Measurements from ENCODE around the gene MOXD1.
"Not testable (repeated sequence)": the region's sequence is repeated elsewhere in the genome, so short reads cannot be mapped to it uniquely, and the experiment has no call there.

The MOXD1 gene

GRCh38 chr6:132275066-132275970, 126.0 kb downstream of the MOXD1 start:
- no peak for DNase-seq

- no peak for DNase-seq
Observed at GRCh38 chr6:132272776-132273175, 128.5 kb downstream of the MOXD1 start.

GRCh38 chr6:132270726-132271402, 130.4 kb downstream of the MOXD1 start:
- DNase-seq = no peak

- not testable (repeated sequence) for DNase-seq
Observed at GRCh38 chr6:132268666-132269065, 132.6 kb downstream of the MOXD1 start.

- no peak for DNase-seq
Observed at GRCh38 chr6:132268209-132268608, 133.1 kb downstream of the MOXD1 start.

- DNase-seq = no peak
Observed at GRCh38 chr6:132265451-132266097, 135.7 kb downstream of the MOXD1 start.

- no peak for DNase-seq
Observed at GRCh38 chr6:132264021-132264500, 137.2 kb downstream of the MOXD1 start.

GRCh38 chr6:132261354-132261753, 139.9 kb downstream of the MOXD1 start:
- DNase-seq = no peak

GRCh38 chr6:132259070-132259469, 142.2 kb downstream of the MOXD1 start:
- no peak for DNase-seq

GRCh38 chr6:132257561-132257960, 143.7 kb downstream of the MOXD1 start:
- DNase-seq = no peak

GRCh38 chr6:132256457-132256856, 144.8 kb downstream of the MOXD1 start:
- DNase-seq = no peak

GRCh38 chr6:132253906-132254305, 147.4 kb downstream of the MOXD1 start:
- no peak for DNase-seq

- no peak for DNase-seq
Observed at GRCh38 chr6:132253211-132253610, 148.1 kb downstream of the MOXD1 start.

GRCh38 chr6:132252113-132252512, 149.2 kb downstream of the MOXD1 start:
- no peak for DNase-seq

GRCh38 chr6:132251711-132252110, 149.6 kb downstream of the MOXD1 start:
- no peak for DNase-seq

- no peak for DNase-seq
Observed at GRCh38 chr6:132247381-132248159, 153.7 kb downstream of the MOXD1 start.

- no peak for DNase-seq
Observed at GRCh38 chr6:132246632-132247270, 154.5 kb downstream of the MOXD1 start.

GRCh38 chr6:132246120-132246617, 155.1 kb downstream of the MOXD1 start:
- DNase-seq = no peak
